ENCODE data around the gene LCK.

GRCh38 chr1:32269744-32270143 is 18.7 kb downstream of the LCK start:
- TF ChIP-seq POLR2A (IDR thresholded peaks at IDR 0.05), result no peak
- TF ChIP-seq CTCF (IDR thresholded peaks at IDR 0.05), result no peak
- no peak for TF ChIP-seq POLR2AphosphoS5 (IDR thresholded peaks at IDR 0.05)
